Measurements from ENCODE around the gene SH3RF3. TPM values are rescaled to one million over a fixed set of nuclear protein-coding genes. Genes with fewer than 3 reads are reported as not detected.
"Not testable (repeated sequence)": the region's sequence is repeated elsewhere in the genome, so short reads cannot be mapped to it uniquely, and the experiment has no call there.

Gene SH3RF3
- total RNA-seq, 2 experiments from 2014 or later = 1.8 to 2.0 TPM

- Mint-ChIP-seq H3K27me3 (ENCODE audit: low read depth) (no peaks in the 10 kb centered on the region), H3K27ac (no peak overlapping the region), H3K4me3 (no peak overlapping the region), H3K9me3 (no peaks in the 10 kb centered on the region), H3K36me3 (ENCODE audit: low read depth) (no peaks in the 10 kb centered on the region), H3K4me1 (ENCODE audit: low read depth) (peaks cover 28% of the 10 kb centered on the region)
- intact Hi-C loops (cut with micrococcal nuclease) = no loop called here
- no peak for DNase-seq
- CTCF ChIA-PET = interaction anchor here (1.3 to 1.5 kb wide), 2 partner anchors 10 to 356 kb away, joined by 3 read pairs; no protein-coding TSS in a partner anchor
These were observed 24.8 kb downstream of the SH3RF3 start for GRCh38 chr2:109153807-109154206.

GRCh38 chr2:109154226-109154625 lies 25.2 kb downstream of the SH3RF3 start:
- no peaks in the 10 kb centered on the region for H3K36me3 Mint-ChIP-seq (ENCODE audit: low read depth)
- peaks cover 24% of the 10 kb centered on the region for H3K4me1 Mint-ChIP-seq (ENCODE audit: low read depth)
- CTCF ChIA-PET = interaction anchor here (1.3 kb wide), 1 partner anchor 10 kb away, joined by 3 read pairs; no protein-coding TSS in a partner anchor
- H3K4me3 Mint-ChIP-seq = no peak overlapping the region
- no peaks in the 10 kb centered on the region for H3K9me3 Mint-ChIP-seq
- DNase-seq = no peak
- H3K27me3 Mint-ChIP-seq (ENCODE audit: low read depth) = no peaks in the 10 kb centered on the region
- intact Hi-C loops (cut with micrococcal nuclease) = no loop called here
- no peak overlapping the region for H3K27ac Mint-ChIP-seq

- DNase-seq = no peak
- CTCF ChIA-PET = no interaction called here
- no peaks in the 10 kb centered on the region for H3K36me3 Mint-ChIP-seq (ENCODE audit: low read depth)
- intact Hi-C loops (cut with micrococcal nuclease) = no loop called here
- H3K27me3 Mint-ChIP-seq (ENCODE audit: low read depth) = no peaks in the 10 kb centered on the region
- H3K4me1 Mint-ChIP-seq (ENCODE audit: low read depth) = peaks cover 15% of the 10 kb centered on the region
- H3K9me3 Mint-ChIP-seq = no peaks in the 10 kb centered on the region
- no peak overlapping the region for H3K27ac Mint-ChIP-seq
- H3K4me3 Mint-ChIP-seq = no peak overlapping the region
These were observed 26.8 kb downstream of the SH3RF3 start for GRCh38 chr2:109155553-109156451.

GRCh38 chr2:109157563-109158105 lies 28.6 kb downstream of the SH3RF3 start:
- no peaks in the 10 kb centered on the region for H3K27me3 Mint-ChIP-seq (ENCODE audit: low read depth)
- H3K27ac Mint-ChIP-seq = no peak overlapping the region
- peaks cover 20% of the 10 kb centered on the region for H3K4me1 Mint-ChIP-seq (ENCODE audit: low read depth)

GRCh38 chr2:109158237-109158636 lies 29.2 kb downstream of the SH3RF3 start:
- CTCF ChIA-PET = no interaction called here
- no peak for DNase-seq
- Mint-ChIP-seq H3K9me3 (no peaks in the 10 kb centered on the region), H3K4me1 (ENCODE audit: low read depth) (peaks cover 23% of the 10 kb centered on the region), H3K36me3 (ENCODE audit: low read depth) (no peaks in the 10 kb centered on the region), H3K4me3 (no peak overlapping the region), H3K27me3 (ENCODE audit: low read depth) (no peaks in the 10 kb centered on the region), H3K27ac (no peak overlapping the region)
- intact Hi-C loops (cut with micrococcal nuclease) = no loop called here

More at GRCh38 chr2:109157563-109158105, 28.6 kb downstream of the SH3RF3 start:
- H3K9me3 Mint-ChIP-seq = no peaks in the 10 kb centered on the region
- H3K36me3 Mint-ChIP-seq (ENCODE audit: low read depth) = no peaks in the 10 kb centered on the region
- no peak for DNase-seq
- no peak overlapping the region for H3K4me3 Mint-ChIP-seq
- intact Hi-C loops (cut with micrococcal nuclease) = no loop called here
- CTCF ChIA-PET = no interaction called here

- no peak for DNase-seq
- intact Hi-C loops (cut with micrococcal nuclease) = no loop called here
These were observed 30.1 kb downstream of the SH3RF3 start for GRCh38 chr2:109159096-109159495.

GRCh38 chr2:109160714-109161440 lies 31.9 kb downstream of the SH3RF3 start:
- DNase-seq = no peak
- Mint-ChIP-seq H3K27me3 (ENCODE audit: low read depth) (no peaks in the 10 kb centered on the region), H3K36me3 (ENCODE audit: low read depth) (no peaks in the 10 kb centered on the region), H3K4me1 (ENCODE audit: low read depth) (peaks cover 25% of the 10 kb centered on the region), H3K27ac (no peak overlapping the region), H3K9me3 (no peaks in the 10 kb centered on the region), H3K4me3 (no peak overlapping the region)
- CTCF ChIA-PET = no interaction called here
- intact Hi-C loops (cut with micrococcal nuclease) = no loop called here

More at GRCh38 chr2:109159096-109159495, 30.1 kb downstream of the SH3RF3 start:
- H3K9me3 Mint-ChIP-seq = no peaks in the 10 kb centered on the region
- H3K27ac Mint-ChIP-seq = no peak overlapping the region
- no peaks in the 10 kb centered on the region for H3K27me3 Mint-ChIP-seq (ENCODE audit: low read depth)
- H3K36me3 Mint-ChIP-seq (ENCODE audit: low read depth) = no peaks in the 10 kb centered on the region
- peaks cover 28% of the 10 kb centered on the region for H3K4me1 Mint-ChIP-seq (ENCODE audit: low read depth)
- H3K4me3 Mint-ChIP-seq = no peak overlapping the region
- CTCF ChIA-PET = interaction anchor here (0.8 kb wide), 1 partner anchor 30 kb away, joined by 3 read pairs; the partner anchor contains the start of gene SH3RF3

- H3K27ac Mint-ChIP-seq; H3K4me3 Mint-ChIP-seq; H3K27me3 Mint-ChIP-seq (ENCODE audit: low read depth); H3K9me3 Mint-ChIP-seq; DNase-seq; H3K36me3 Mint-ChIP-seq (ENCODE audit: low read depth); intact Hi-C loops (cut with micrococcal nuclease): not testable (repeated sequence)
- H3K4me1 Mint-ChIP-seq (ENCODE audit: low read depth) = peaks cover 21% of the 10 kb centered on the region
- CTCF ChIA-PET = interaction anchor here (0.9 kb wide), 1 partner anchor 10 kb away, joined by 3 read pairs; no protein-coding TSS in a partner anchor
These were observed 33.4 kb downstream of the SH3RF3 start for GRCh38 chr2:109162367-109162766.

GRCh38 chr2:109162999-109163398 lies 34.0 kb downstream of the SH3RF3 start:
- Mint-ChIP-seq H3K9me3 (no peaks in the 10 kb centered on the region), H3K27ac (no peak overlapping the region), H3K36me3 (ENCODE audit: low read depth) (no peaks in the 10 kb centered on the region), H3K4me3 (no peak overlapping the region), H3K27me3 (ENCODE audit: low read depth) (no peaks in the 10 kb centered on the region), H3K4me1 (ENCODE audit: low read depth) (peaks cover 25% of the 10 kb centered on the region)
- intact Hi-C loops (cut with micrococcal nuclease) = no loop called here
- DNase-seq = no peak
- CTCF ChIA-PET = interaction anchor here (0.9 kb wide), 1 partner anchor 10 kb away, joined by 3 read pairs; no protein-coding TSS in a partner anchor

- no peak for DNase-seq
- Mint-ChIP-seq H3K4me3 (no peak overlapping the region), H3K36me3 (ENCODE audit: low read depth) (no peaks in the 10 kb centered on the region), H3K9me3 (no peaks in the 10 kb centered on the region), H3K4me1 (ENCODE audit: low read depth) (peaks cover 30% of the 10 kb centered on the region), H3K27me3 (ENCODE audit: low read depth) (no peaks in the 10 kb centered on the region), H3K27ac (no peak overlapping the region)
- CTCF ChIA-PET = no interaction called here
- intact Hi-C loops (cut with micrococcal nuclease) = no loop called here
These were observed 35.3 kb downstream of the SH3RF3 start for GRCh38 chr2:109164311-109164710.

GRCh38 chr2:109164739-109165221 lies 35.8 kb downstream of the SH3RF3 start:
- Mint-ChIP-seq H3K9me3 (no peaks in the 10 kb centered on the region), H3K4me3 (no peak overlapping the region), H3K4me1 (ENCODE audit: low read depth) (peaks cover 30% of the 10 kb centered on the region), H3K27ac (no peak overlapping the region), H3K36me3 (ENCODE audit: low read depth) (no peaks in the 10 kb centered on the region), H3K27me3 (ENCODE audit: low read depth) (no peaks in the 10 kb centered on the region)
- intact Hi-C loops (cut with micrococcal nuclease) = loop anchor here (5.0 kb wide), 1 partner anchor 53 kb away; no protein-coding TSS in a partner anchor
- CTCF ChIA-PET = no interaction called here
- no peak for DNase-seq

- Mint-ChIP-seq H3K4me1 (ENCODE audit: low read depth) (peaks cover 25% of the 10 kb centered on the region), H3K27ac (no peak overlapping the region), H3K4me3 (no peak overlapping the region), H3K36me3 (ENCODE audit: low read depth) (no peaks in the 10 kb centered on the region), H3K27me3 (ENCODE audit: low read depth) (no peaks in the 10 kb centered on the region), H3K9me3 (no peaks in the 10 kb centered on the region)
- DNase-seq = no peak
- intact Hi-C loops (cut with micrococcal nuclease) = loop anchor here (5.0 kb wide), 1 partner anchor 50 kb away; no protein-coding TSS in a partner anchor
- CTCF ChIA-PET = interaction anchor here (0.6 to 0.9 kb wide), 2 partner anchors 15 to 68 kb away, joined by 3 read pairs; no protein-coding TSS in a partner anchor
These were observed 37.8 kb downstream of the SH3RF3 start for GRCh38 chr2:109166811-109167210.
